HL-60 (cell line): ENCODE data around the gene NARS2.

Experiments used
- GABPA ChIP-seq: IDR thresholded peaks from 2 replicates; pipeline ENCODE4 v1.6.1; 2012; ENCODE audit warnings: low read depth
- POLR2AphosphoS5 ChIP-seq: IDR thresholded peaks from 2 replicates; pipeline ENCODE4 v1.6.1; 2012; ENCODE audit warnings: low read depth
- TF ChIP-seq, protein P1 (sequence below): IDR thresholded peaks from one replicate; pipeline ENCODE4 v1.5.1; 2011; ENCODE audit warnings: low read length, control low read depth, inconsistent platforms; ENCODE audit not compliant: insufficient read depth
- TF ChIP-seq, protein P2 (sequence below): IDR thresholded peaks from 2 replicates; pipeline ENCODE4 v1.6.1; 2012; ENCODE audit warnings: low read depth; ENCODE audit not compliant: insufficient replicate concordance

DNA sequence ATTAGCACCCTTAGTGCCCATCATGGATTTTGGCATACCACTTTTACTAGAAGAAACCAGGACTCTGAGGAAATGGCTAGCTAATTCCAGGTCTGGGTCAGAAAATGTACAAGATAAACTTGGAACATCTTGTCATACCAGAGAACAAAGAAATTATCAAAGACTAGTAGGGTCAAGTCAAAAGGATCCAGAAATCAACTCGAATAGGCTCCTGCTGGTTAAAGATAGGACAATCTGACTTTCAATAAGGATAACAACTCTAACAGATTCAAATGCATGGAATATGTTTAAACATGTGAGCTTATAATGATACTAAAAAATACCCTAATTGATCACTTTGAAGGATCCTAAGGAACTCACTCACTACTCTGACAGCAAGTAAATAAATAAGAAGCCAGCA is 175.9 kb downstream of the NARS2 start:
- TF ChIP-seq, protein P1, sequence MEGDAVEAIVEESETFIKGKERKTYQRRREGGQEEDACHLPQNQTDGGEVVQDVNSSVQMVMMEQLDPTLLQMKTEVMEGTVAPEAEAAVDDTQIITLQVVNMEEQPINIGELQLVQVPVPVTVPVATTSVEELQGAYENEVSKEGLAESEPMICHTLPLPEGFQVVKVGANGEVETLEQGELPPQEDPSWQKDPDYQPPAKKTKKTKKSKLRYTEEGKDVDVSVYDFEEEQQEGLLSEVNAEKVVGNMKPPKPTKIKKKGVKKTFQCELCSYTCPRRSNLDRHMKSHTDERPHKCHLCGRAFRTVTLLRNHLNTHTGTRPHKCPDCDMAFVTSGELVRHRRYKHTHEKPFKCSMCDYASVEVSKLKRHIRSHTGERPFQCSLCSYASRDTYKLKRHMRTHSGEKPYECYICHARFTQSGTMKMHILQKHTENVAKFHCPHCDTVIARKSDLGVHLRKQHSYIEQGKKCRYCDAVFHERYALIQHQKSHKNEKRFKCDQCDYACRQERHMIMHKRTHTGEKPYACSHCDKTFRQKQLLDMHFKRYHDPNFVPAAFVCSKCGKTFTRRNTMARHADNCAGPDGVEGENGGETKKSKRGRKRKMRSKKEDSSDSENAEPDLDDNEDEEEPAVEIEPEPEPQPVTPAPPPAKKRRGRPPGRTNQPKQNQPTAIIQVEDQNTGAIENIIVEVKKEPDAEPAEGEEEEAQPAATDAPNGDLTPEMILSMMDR = no peak
- TF ChIP-seq, protein P2, sequence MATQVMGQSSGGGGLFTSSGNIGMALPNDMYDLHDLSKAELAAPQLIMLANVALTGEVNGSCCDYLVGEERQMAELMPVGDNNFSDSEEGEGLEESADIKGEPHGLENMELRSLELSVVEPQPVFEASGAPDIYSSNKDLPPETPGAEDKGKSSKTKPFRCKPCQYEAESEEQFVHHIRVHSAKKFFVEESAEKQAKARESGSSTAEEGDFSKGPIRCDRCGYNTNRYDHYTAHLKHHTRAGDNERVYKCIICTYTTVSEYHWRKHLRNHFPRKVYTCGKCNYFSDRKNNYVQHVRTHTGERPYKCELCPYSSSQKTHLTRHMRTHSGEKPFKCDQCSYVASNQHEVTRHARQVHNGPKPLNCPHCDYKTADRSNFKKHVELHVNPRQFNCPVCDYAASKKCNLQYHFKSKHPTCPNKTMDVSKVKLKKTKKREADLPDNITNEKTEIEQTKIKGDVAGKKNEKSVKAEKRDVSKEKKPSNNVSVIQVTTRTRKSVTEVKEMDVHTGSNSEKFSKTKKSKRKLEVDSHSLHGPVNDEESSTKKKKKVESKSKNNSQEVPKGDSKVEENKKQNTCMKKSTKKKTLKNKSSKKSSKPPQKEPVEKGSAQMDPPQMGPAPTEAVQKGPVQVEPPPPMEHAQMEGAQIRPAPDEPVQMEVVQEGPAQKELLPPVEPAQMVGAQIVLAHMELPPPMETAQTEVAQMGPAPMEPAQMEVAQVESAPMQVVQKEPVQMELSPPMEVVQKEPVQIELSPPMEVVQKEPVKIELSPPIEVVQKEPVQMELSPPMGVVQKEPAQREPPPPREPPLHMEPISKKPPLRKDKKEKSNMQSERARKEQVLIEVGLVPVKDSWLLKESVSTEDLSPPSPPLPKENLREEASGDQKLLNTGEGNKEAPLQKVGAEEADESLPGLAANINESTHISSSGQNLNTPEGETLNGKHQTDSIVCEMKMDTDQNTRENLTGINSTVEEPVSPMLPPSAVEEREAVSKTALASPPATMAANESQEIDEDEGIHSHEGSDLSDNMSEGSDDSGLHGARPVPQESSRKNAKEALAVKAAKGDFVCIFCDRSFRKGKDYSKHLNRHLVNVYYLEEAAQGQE = no peak
- TF ChIP-seq GABPA (no peak), POLR2AphosphoS5 (no peak)
